ENCODE measurements around the gene SOX14. TPM values are rescaled to one million over a fixed set of nuclear protein-coding genes. Genes with fewer than 3 reads are reported as not detected.

Gene SOX14
- total RNA-seq, 1 donor from 2014 or later: not detected

- no peak for DNase-seq (ENCODE audit: low read depth)
Measured at GRCh38 chr3:137767538-137768360, 3.6 kb downstream of the SOX14 start.

GRCh38 chr3:137768361-137769321 lies 4.5 kb downstream of the SOX14 start:
- DNase-seq (ENCODE audit: low read depth): no peak

- DNase-seq (ENCODE audit: low read depth): no peak
Measured at GRCh38 chr3:137769322-137770065, 5.4 kb downstream of the SOX14 start.

GRCh38 chr3:137770066-137770834 lies 6.1 kb downstream of the SOX14 start:
- DNase-seq (ENCODE audit: low read depth): no peak

GRCh38 chr3:137770835-137771399 lies 6.8 kb downstream of the SOX14 start:
- no peak for DNase-seq (ENCODE audit: low read depth)

- DNase-seq (ENCODE audit: low read depth): no peak
Measured at GRCh38 chr3:137771401-137772213, 7.5 kb downstream of the SOX14 start.

GRCh38 chr3:137772214-137772955 lies 8.3 kb downstream of the SOX14 start:
- DNase-seq (ENCODE audit: low read depth): no peak

- no peak for DNase-seq (ENCODE audit: low read depth)
Measured at GRCh38 chr3:137778941-137779340, 14.8 kb downstream of the SOX14 start.

GRCh38 chr3:137787529-137787928 lies 23.4 kb downstream of the SOX14 start:
- DNase-seq (ENCODE audit: low read depth): no peak

- no peak for DNase-seq (ENCODE audit: low read depth)
Measured at GRCh38 chr3:137789236-137789635, 25.1 kb downstream of the SOX14 start.

- peak; percentile 34 for DNase-seq (ENCODE audit: low read depth)
Measured at GRCh38 chr3:137792626-137793271, 28.6 kb downstream of the SOX14 start.

- DNase-seq (ENCODE audit: low read depth): no peak
Measured at GRCh38 chr3:137796993-137797392, 32.9 kb downstream of the SOX14 start.

GRCh38 chr3:137803215-137803614 lies 39.1 kb downstream of the SOX14 start:
- DNase-seq (ENCODE audit: low read depth): no peak

- no peak for DNase-seq (ENCODE audit: low read depth)
Measured at GRCh38 chr3:137807998-137808397, 43.9 kb downstream of the SOX14 start.

GRCh38 chr3:137809509-137809908 lies 45.4 kb downstream of the SOX14 start:
- no peak for DNase-seq (ENCODE audit: low read depth)

- DNase-seq (ENCODE audit: low read depth): no peak
Measured at GRCh38 chr3:137812023-137812422, 47.9 kb downstream of the SOX14 start.

- DNase-seq (ENCODE audit: low read depth): no peak
Measured at GRCh38 chr3:137815251-137815650, 51.1 kb downstream of the SOX14 start.

Measured in myocyte (in vitro differentiated cells).